Parathyroid adenoma (tissue), 2 donors: Measurements from ENCODE around the gene PIK3R5.
"Not testable (repeated sequence)": the region's sequence is repeated elsewhere in the genome, so short reads cannot be mapped to it uniquely, and the experiment has no call there.

Experiments used
- H2AFZ ChIP-seq: fragments of 300-600 bp; sonication (generic); one replicate; pipeline ENCODE4 v1.7.0; 2017; ENCODE audit warnings: antibody characterized with exemption, mild to moderate bottlenecking
- H3K27ac ChIP-seq: fragments of 300-600 bp; sonication (generic); one replicate; pipeline ENCODE4 v1.7.0; 2017
- H3K27me3 ChIP-seq: fragments of 300-600 bp; sonication (generic); one replicate; pipeline ENCODE4 v1.7.0; 2017; ENCODE audit warnings: low read length; ENCODE audit not compliant: control insufficient read depth, insufficient read depth
- H3K36me3 ChIP-seq: fragments of 300-600 bp; sonication (generic); one replicate; pipeline ENCODE4 v1.7.0; 2017; ENCODE audit warnings: low read length; ENCODE audit not compliant: control insufficient read depth, insufficient read depth
- H3K4me1 ChIP-seq: fragments of 300-600 bp; sonication (generic); one replicate; pipeline ENCODE4 v1.7.0; 2017; ENCODE audit warnings: control low read depth
- H3K4me2 ChIP-seq: fragments of 300-600 bp; sonication (generic); one replicate; pipeline ENCODE4 v1.7.0; 2017; ENCODE audit warnings: low read length
- H3K4me3 ChIP-seq: fragments of 300-600 bp; sonication (generic); one replicate; pipeline ENCODE4 v1.7.0; 2017; ENCODE audit warnings: low read depth, low read length
- H3K79me2 ChIP-seq: fragments of 300-600 bp; sonication (generic); one replicate; pipeline ENCODE4 v1.7.0; 2017; ENCODE audit warnings: control low read depth
- H3K9ac ChIP-seq: fragments of 300-600 bp; sonication (generic); one replicate; pipeline ENCODE4 v1.7.0; 2017; ENCODE audit warnings: mild to moderate bottlenecking
- H3K9me3 ChIP-seq: fragments of 300-600 bp; sonication (generic); one replicate; pipeline ENCODE4 v1.7.0; 2017; ENCODE audit warnings: low read length; ENCODE audit not compliant: control insufficient read depth
- TF ChIP-seq, protein P1 (sequence below): fragments of 300-600 bp; sonication (generic); IDR thresholded peaks from one replicate; pipeline ENCODE4 v1.7.0; 2017; ENCODE audit warnings: antibody characterized with exemption, mild to moderate bottlenecking
- donor health status: primary hyperparathyroidism.

The PIK3R5 gene

DNA sequence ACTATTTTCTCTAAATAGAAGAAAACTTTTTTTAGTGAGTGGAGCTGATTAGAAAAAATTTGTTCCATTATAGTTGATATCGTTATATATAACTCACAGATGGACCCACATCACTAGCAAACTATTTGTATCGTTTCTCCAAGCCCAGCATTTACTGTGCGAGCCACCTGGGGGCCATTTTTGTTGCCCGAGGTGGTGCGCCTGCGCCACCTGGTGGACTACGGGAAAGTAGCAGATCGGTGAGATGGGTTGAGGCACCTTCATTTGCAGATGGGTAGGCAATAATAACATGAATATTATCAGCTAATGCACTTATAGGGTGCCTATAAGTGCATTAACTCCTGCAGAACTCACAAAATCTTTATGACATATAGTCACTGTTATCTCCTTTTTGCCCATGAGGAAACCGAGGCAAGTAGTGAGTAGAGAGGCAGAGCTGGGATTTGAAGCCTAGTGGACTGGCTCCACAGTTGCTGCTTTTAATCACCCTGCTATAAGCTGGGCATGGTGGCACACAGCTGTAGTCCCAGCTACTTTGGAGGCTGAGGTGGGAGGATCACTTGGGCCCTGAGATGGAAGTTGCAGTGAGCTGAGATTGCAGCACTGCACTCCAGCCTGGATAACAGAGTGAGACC, 32.6 kb upstream of the PIK3R5 start:
- H3K9me3 ChIP-seq, result no peaks in the 10 kb centered on the region
- no peak overlapping the region for H3K27ac ChIP-seq
- H3K27me3 ChIP-seq, result no peaks in the 10 kb centered on the region
- H3K9ac ChIP-seq, result no peak overlapping the region
- H3K4me2 ChIP-seq, result no peak overlapping the region
- H3K36me3 ChIP-seq, result no peaks in the 10 kb centered on the region
- H3K4me1 ChIP-seq, result no peaks in the 10 kb centered on the region
- peak overlapping the region; percentile 39 for H2AFZ ChIP-seq
- H3K4me3 ChIP-seq, result no peak overlapping the region
- no peaks in the 10 kb centered on the region for H3K79me2 ChIP-seq
- TF ChIP-seq, protein P1, sequence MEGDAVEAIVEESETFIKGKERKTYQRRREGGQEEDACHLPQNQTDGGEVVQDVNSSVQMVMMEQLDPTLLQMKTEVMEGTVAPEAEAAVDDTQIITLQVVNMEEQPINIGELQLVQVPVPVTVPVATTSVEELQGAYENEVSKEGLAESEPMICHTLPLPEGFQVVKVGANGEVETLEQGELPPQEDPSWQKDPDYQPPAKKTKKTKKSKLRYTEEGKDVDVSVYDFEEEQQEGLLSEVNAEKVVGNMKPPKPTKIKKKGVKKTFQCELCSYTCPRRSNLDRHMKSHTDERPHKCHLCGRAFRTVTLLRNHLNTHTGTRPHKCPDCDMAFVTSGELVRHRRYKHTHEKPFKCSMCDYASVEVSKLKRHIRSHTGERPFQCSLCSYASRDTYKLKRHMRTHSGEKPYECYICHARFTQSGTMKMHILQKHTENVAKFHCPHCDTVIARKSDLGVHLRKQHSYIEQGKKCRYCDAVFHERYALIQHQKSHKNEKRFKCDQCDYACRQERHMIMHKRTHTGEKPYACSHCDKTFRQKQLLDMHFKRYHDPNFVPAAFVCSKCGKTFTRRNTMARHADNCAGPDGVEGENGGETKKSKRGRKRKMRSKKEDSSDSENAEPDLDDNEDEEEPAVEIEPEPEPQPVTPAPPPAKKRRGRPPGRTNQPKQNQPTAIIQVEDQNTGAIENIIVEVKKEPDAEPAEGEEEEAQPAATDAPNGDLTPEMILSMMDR, result peak; percentile 79

GRCh38 chr17:8995711-8996110, 30.2 kb upstream of the PIK3R5 start:
- H3K4me3 ChIP-seq, result no peak overlapping the region
- H3K9me3 ChIP-seq, result no peaks in the 10 kb centered on the region
- TF ChIP-seq, protein P1, result no peak
- H3K27me3 ChIP-seq, result no peaks in the 10 kb centered on the region
- H3K27ac ChIP-seq, result no peak overlapping the region
- H3K4me1 ChIP-seq, result no peaks in the 10 kb centered on the region
- no peaks in the 10 kb centered on the region for H3K36me3 ChIP-seq
- H2AFZ ChIP-seq, result no peak overlapping the region
- H3K4me2 ChIP-seq, result no peak overlapping the region
- H3K9ac ChIP-seq, result no peak overlapping the region
- no peaks in the 10 kb centered on the region for H3K79me2 ChIP-seq

DNA sequence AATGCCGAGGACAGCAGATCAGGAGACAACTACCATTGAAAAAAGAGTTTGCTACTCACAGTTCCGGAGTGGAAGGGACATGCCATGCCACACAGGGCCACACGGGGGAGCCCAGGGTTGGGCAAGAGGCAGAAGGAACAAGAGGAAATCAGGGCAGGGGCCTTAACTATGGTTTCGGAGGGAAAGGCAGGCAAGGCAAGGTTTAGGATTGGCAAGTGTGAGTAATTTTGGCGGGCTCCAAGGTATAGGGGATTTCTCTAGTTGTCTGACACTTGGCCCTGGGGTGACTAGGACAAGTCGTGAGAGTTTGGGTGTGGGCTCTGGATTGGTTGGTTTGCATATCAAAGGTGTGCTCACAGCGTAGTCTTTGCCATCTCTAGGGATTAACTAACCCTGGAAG, 28.8 kb upstream of the PIK3R5 start:
- no peak overlapping the region for H3K4me2 ChIP-seq
- no peaks in the 10 kb centered on the region for H3K79me2 ChIP-seq
- no peaks in the 10 kb centered on the region for H3K27me3 ChIP-seq
- no peak overlapping the region for H3K27ac ChIP-seq
- H2AFZ ChIP-seq, result no peak overlapping the region
- TF ChIP-seq, protein P1, result peak; percentile 53
- H3K4me1 ChIP-seq, result no peaks in the 10 kb centered on the region
- H3K4me3 ChIP-seq, result no peak overlapping the region
- H3K9me3 ChIP-seq, result no peaks in the 10 kb centered on the region
- H3K9ac ChIP-seq, result no peak overlapping the region
- H3K36me3 ChIP-seq, result no peaks in the 10 kb centered on the region

- no peak overlapping the region for H3K9ac ChIP-seq
- H3K4me2 ChIP-seq, result no peak overlapping the region
- H3K27me3 ChIP-seq, result no peaks in the 10 kb centered on the region
- H3K4me1 ChIP-seq, result no peaks in the 10 kb centered on the region
- no peak overlapping the region for H2AFZ ChIP-seq
- no peaks in the 10 kb centered on the region for H3K9me3 ChIP-seq
- no peak overlapping the region for H3K4me3 ChIP-seq
- TF ChIP-seq, protein P1, result peak; percentile 59
- no peaks in the 10 kb centered on the region for H3K36me3 ChIP-seq
- H3K79me2 ChIP-seq, result no peaks in the 10 kb centered on the region
- H3K27ac ChIP-seq, result no peak overlapping the region
Measured at GRCh38 chr17:8991514-8992285, 26.2 kb upstream of the PIK3R5 start.

- H3K27me3 ChIP-seq, H3K4me1 ChIP-seq, H3K36me3 ChIP-seq, H3K27ac ChIP-seq, H2AFZ ChIP-seq, H3K9me3 ChIP-seq, H3K4me3 ChIP-seq, H3K9ac ChIP-seq, H3K4me2 ChIP-seq, H3K79me2 ChIP-seq: not testable (repeated sequence)
Measured at GRCh38 chr17:8988263-8988935, 22.9 kb upstream of the PIK3R5 start.
